Measurements from ENCODE around the gene PHAX.

PHAX gene

GRCh38 chr5:126628102-126628501 is 27.4 kb downstream of the PHAX start:
- TF ChIP-seq TOX (CRISPR knock-in tag; IDR thresholded peaks at IDR 0.05; ENCODE audit: borderline replicate concordance): no peak
- TF ChIP-seq ZNF565 (CRISPR knock-in tag; conservative IDR thresholded peaks at IDR 0.05; ENCODE audit: low read depth): no peak
- no peak for TF ChIP-seq ZC3H10 (CRISPR knock-in tag; IDR thresholded peaks at IDR 0.05)
- no peak for TF ChIP-seq RARB (CRISPR knock-in tag; IDR thresholded peaks at IDR 0.05)
- TF ChIP-seq, protein P1, sequence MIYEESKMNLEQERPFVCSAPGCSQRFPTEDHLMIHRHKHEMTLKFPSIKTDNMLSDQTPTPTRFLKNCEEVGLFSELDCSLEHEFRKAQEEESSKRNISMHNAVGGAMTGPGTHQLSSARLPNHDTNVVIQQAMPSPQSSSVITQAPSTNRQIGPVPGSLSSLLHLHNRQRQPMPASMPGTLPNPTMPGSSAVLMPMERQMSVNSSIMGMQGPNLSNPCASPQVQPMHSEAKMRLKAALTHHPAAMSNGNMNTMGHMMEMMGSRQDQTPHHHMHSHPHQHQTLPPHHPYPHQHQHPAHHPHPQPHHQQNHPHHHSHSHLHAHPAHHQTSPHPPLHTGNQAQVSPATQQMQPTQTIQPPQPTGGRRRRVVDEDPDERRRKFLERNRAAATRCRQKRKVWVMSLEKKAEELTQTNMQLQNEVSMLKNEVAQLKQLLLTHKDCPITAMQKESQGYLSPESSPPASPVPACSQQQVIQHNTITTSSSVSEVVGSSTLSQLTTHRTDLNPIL (CRISPR knock-in tag; IDR thresholded peaks at IDR 0.05; ENCODE audit: low read depth): no peak
- TF ChIP-seq BACH2 (CRISPR knock-in tag; IDR thresholded peaks at IDR 0.05; ENCODE audit: borderline replicate concordance): no peak
- TF ChIP-seq ESRRG (CRISPR knock-in tag; IDR thresholded peaks at IDR 0.05): no peak
- TF ChIP-seq, protein P2, sequence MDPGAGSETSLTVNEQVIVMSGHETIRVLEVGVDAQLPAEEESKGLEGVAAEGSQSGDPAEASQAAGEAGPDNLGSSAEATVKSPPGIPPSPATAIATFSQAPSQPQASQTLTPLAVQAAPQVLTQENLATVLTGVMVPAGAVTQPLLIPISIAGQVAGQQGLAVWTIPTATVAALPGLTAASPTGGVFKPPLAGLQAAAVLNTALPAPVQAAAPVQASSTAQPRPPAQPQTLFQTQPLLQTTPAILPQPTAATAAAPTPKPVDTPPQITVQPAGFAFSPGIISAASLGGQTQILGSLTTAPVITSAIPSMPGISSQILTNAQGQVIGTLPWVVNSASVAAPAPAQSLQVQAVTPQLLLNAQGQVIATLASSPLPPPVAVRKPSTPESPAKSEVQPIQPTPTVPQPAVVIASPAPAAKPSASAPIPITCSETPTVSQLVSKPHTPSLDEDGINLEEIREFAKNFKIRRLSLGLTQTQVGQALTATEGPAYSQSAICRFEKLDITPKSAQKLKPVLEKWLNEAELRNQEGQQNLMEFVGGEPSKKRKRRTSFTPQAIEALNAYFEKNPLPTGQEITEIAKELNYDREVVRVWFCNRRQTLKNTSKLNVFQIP (CRISPR knock-in tag; IDR thresholded peaks at IDR 0.05; ENCODE audit: borderline replicate concordance, low read depth): no peak
- no peak for TF ChIP-seq ZFP3 (CRISPR knock-in tag; IDR thresholded peaks at IDR 0.05)
- no peak for TF ChIP-seq GLIS3 (CRISPR knock-in tag; IDR thresholded peaks at IDR 0.05)
- no peak for ATAC-seq

- no peak for ATAC-seq
- TF ChIP-seq RARB (CRISPR knock-in tag; IDR thresholded peaks at IDR 0.05) (no peak), ARNTL (CRISPR knock-in tag; IDR thresholded peaks at IDR 0.05; ENCODE audit: borderline replicate concordance, low read depth) (no peak), SNAI2 (CRISPR knock-in tag; IDR thresholded peaks at IDR 0.05) (no peak), GLIS3 (CRISPR knock-in tag; IDR thresholded peaks at IDR 0.05) (no peak), ZFP3 (CRISPR knock-in tag; IDR thresholded peaks at IDR 0.05) (no peak), CSDC2 (CRISPR knock-in tag; IDR thresholded peaks at IDR 0.05) (no peak), ZNF70 (CRISPR knock-in tag; IDR thresholded peaks at IDR 0.05) (no peak), ISL1 (CRISPR knock-in tag; IDR thresholded peaks at IDR 0.05) (no peak), BACH2 (CRISPR knock-in tag; IDR thresholded peaks at IDR 0.05; ENCODE audit: borderline replicate concordance) (no peak), TCF4 (CRISPR knock-in tag; IDR thresholded peaks at IDR 0.05; ENCODE audit: borderline replicate concordance) (no peak), ZC3H10 (CRISPR knock-in tag; IDR thresholded peaks at IDR 0.05) (no peak), ESRRG (CRISPR knock-in tag; IDR thresholded peaks at IDR 0.05) (no peak), ZNF565 (CRISPR knock-in tag; conservative IDR thresholded peaks at IDR 0.05; ENCODE audit: low read depth) (no peak), ZFP30 (CRISPR knock-in tag; IDR thresholded peaks at IDR 0.05) (no peak), TSHZ2 (CRISPR knock-in tag; IDR thresholded peaks at IDR 0.05) (no peak)
- TF ChIP-seq, protein P2 (CRISPR knock-in tag; IDR thresholded peaks at IDR 0.05; ENCODE audit: borderline replicate concordance, low read depth): no peak
- TF ChIP-seq, protein P3, sequence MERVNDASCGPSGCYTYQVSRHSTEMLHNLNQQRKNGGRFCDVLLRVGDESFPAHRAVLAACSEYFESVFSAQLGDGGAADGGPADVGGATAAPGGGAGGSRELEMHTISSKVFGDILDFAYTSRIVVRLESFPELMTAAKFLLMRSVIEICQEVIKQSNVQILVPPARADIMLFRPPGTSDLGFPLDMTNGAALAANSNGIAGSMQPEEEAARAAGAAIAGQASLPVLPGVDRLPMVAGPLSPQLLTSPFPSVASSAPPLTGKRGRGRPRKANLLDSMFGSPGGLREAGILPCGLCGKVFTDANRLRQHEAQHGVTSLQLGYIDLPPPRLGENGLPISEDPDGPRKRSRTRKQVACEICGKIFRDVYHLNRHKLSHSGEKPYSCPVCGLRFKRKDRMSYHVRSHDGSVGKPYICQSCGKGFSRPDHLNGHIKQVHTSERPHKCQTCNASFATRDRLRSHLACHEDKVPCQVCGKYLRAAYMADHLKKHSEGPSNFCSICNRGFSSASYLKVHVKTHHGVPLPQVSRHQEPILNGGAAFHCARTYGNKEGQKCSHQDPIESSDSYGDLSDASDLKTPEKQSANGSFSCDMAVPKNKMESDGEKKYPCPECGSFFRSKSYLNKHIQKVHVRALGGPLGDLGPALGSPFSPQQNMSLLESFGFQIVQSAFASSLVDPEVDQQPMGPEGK (CRISPR knock-in tag; IDR thresholded peaks at IDR 0.05; ENCODE audit: borderline replicate concordance): no peak
Measured at GRCh38 chr5:126631920-126632319, 31.2 kb downstream of the PHAX start.

DNA sequence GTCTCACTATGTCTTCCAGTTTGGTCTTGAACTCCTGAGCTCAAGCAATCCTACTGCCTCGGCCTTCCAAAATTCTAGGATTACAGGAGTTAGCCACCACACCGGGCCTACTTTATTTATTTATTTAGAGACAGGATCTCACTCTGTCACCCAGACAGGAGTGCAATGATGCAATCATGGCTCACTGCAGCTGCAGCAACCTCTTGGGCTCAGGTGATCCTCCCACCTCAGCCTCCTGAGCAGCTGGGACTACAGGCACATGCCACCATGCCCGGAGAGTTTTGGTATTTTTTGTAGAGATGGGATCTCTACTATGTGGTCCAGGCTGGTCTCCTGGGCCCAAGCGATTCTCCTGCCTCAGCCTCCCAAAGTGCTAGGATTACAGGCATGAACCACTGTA is 32.8 kb downstream of the PHAX start:
- TF ChIP-seq OSR1 (CRISPR knock-in tag; IDR thresholded peaks at IDR 0.05) (no peak), ZNF8 (CRISPR knock-in tag; IDR thresholded peaks at IDR 0.05) (no peak), RARB (CRISPR knock-in tag; IDR thresholded peaks at IDR 0.05) (no peak), ZFP30 (CRISPR knock-in tag; IDR thresholded peaks at IDR 0.05) (no peak)
- no peak for ATAC-seq
